Midbrain (tissue), 1 donor: ENCODE data around the gene SGO2.
A peak's percentile ranks its signal among the peaks of the same experiment; 100 is the strongest.

ENCODE experiments used
- DNase-seq: peaks from one replicate; lab custom pipeline; 2025; lab: John Stamatoyannopoulos, UW

The SGO2 gene

GRCh38 chr2:200525882-200526651 is at the start of gene SGO2:
TSS of gene SGO2 (plus strand) at chr2:200526207. CDS start at chr2:200532976, 6,769 bp downstream.
- DNase-seq = peak; percentile 97

GRCh38 chr2:200476836-200477235 is 49.2 kb upstream of the SGO2 start:
- no peak for DNase-seq

GRCh38 chr2:200477667-200478131 is 48.3 kb upstream of the SGO2 start:
- DNase-seq = peak; percentile 85

- DNase-seq = no peak
Observed at GRCh38 chr2:200479692-200480265, 46.2 kb upstream of the SGO2 start.

GRCh38 chr2:200482194-200482593 is 43.8 kb upstream of the SGO2 start:
- no peak for DNase-seq

GRCh38 chr2:200483729-200484198 is 42.2 kb upstream of the SGO2 start:
- no peak for DNase-seq

GRCh38 chr2:200484934-200485333 is 41.1 kb upstream of the SGO2 start:
- no peak for DNase-seq

- DNase-seq = no peak
Observed at GRCh38 chr2:200486529-200486928, 39.5 kb upstream of the SGO2 start.

- no peak for DNase-seq
Observed at GRCh38 chr2:200488169-200488568, 37.8 kb upstream of the SGO2 start.

- DNase-seq = no peak
Observed at GRCh38 chr2:200490001-200490400, 36.0 kb upstream of the SGO2 start.

GRCh38 chr2:200492656-200493055 is 33.4 kb upstream of the SGO2 start:
- DNase-seq = no peak

GRCh38 chr2:200494048-200494447 is 32.0 kb upstream of the SGO2 start:
- DNase-seq = no peak

GRCh38 chr2:200496696-200497095 is 29.3 kb upstream of the SGO2 start:
- DNase-seq = no peak

- DNase-seq = no peak
Observed at GRCh38 chr2:200498402-200499162, 27.4 kb upstream of the SGO2 start.

GRCh38 chr2:200502196-200502595 is 23.8 kb upstream of the SGO2 start:
- DNase-seq = no peak

- no peak for DNase-seq
Observed at GRCh38 chr2:200506679-200507078, 19.3 kb upstream of the SGO2 start.

GRCh38 chr2:200507179-200507578 is 18.8 kb upstream of the SGO2 start:
- DNase-seq = no peak

- DNase-seq = no peak
Observed at GRCh38 chr2:200509235-200509611, 16.8 kb upstream of the SGO2 start.

- peak; percentile 93 for DNase-seq
Observed at GRCh38 chr2:200509612-200510433, 16.2 kb upstream of the SGO2 start, which contains the start of gene KCTD18. TSS of gene KCTD18 (minus strand) at chr2:200510068. CDS start at chr2:200507016, 3,052 bp downstream.

- no peak for DNase-seq
Observed at GRCh38 chr2:200515155-200515554, 10.9 kb upstream of the SGO2 start.

GRCh38 chr2:200523158-200523557 is 2.8 kb upstream of the SGO2 start:
- DNase-seq = no peak

GRCh38 chr2:200523604-200524003 is 2.4 kb upstream of the SGO2 start:
- no peak for DNase-seq
